ENCODE measurements around the gene OCEL1.
"Not testable (repeated sequence)": the region's sequence is repeated elsewhere in the genome, so short reads cannot be mapped to it uniquely, and the experiment has no call there.

The OCEL1 gene

GRCh38 chr19:17260842-17261325 is 34.9 kb downstream of the OCEL1 start:
- DNase-seq (ENCODE audit: low read depth, low spot score), result peak; percentile 83

DNA sequence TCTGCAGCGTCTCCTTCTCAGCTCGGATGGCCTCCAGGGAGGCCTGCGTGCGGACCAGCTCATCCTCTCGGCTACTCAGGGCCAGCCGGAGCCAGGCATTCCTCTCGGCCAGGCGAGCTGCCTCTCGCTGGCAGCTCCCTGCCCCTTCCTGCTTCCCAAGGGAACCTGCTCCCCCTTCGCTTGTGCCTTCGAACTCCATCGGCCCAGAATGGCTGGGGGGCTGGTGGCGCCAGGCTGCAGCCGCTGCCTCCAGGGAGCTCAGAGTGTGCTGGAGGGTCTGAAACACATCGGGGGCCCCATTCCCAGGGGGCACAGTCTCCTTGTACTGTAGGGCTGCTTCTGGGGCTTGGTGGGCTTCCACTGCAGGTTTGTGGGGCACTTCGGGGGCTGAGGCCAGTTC is 36.5 kb downstream of the OCEL1 start:
- DNase-seq (ENCODE audit: low read depth, low spot score), result no peak

- no peak for DNase-seq (ENCODE audit: low read depth, low spot score)
Measured at GRCh38 chr19:17263712-17264640, 38.0 kb downstream of the OCEL1 start.

- DNase-seq (ENCODE audit: low read depth, low spot score), result no peak
Measured at GRCh38 chr19:17264641-17264979, 38.6 kb downstream of the OCEL1 start, which contains the start of gene USHBP1. USHBP1 (minus strand) TSS chr19:17264745; CDS start chr19:17264299, 446 bp downstream.

DNA sequence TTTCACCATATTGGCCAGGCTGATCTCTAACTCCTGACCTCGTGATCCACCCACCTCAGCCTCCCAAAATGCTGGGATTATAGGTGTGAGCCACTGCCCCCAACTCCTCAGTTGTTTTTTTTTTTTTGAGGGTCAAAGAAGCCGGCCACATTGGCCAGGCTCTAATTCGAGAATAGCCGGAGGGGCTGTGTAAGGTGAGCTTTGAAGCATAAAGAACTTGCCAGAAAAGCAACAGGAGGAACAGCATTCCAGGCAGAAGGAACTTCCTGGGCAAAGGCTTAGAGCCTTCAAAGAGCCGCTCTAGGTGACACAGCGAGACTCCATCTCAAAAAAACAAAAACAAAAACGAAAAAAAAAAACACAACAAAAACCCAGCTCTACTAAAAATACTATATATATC is 40.0 kb downstream of the OCEL1 start:
- DNase-seq (ENCODE audit: low read depth, low spot score), result no peak

DNA sequence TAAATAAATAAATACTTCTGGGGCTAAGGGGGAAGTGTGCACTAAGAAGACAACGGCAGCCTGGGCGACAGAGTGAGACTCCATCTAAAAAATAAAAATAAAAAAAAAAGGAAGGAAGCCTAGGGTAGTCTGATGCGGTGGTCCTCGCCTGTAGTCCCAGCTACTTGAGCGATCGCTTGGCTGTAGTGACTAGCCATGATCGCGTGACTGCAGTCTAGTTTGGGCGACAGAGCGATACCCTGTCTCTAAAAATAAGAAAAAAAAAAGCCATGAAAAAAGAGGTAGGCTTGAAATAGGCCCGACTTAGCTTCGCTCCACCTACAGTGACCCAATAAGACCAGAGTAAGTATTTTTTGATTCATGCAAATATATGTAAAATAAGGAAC is 40.6 kb downstream of the OCEL1 start:
- DNase-seq (ENCODE audit: low read depth, low spot score), result no peak

- peak; percentile 92 for DNase-seq (ENCODE audit: low read depth, low spot score)
Measured at GRCh38 chr19:17266975-17267788, 41.2 kb downstream of the OCEL1 start, which contains the start of gene BABAM1. BABAM1 (plus strand) TSS chr19:17267443; CDS start chr19:17268807, 1,364 bp downstream.

DNA sequence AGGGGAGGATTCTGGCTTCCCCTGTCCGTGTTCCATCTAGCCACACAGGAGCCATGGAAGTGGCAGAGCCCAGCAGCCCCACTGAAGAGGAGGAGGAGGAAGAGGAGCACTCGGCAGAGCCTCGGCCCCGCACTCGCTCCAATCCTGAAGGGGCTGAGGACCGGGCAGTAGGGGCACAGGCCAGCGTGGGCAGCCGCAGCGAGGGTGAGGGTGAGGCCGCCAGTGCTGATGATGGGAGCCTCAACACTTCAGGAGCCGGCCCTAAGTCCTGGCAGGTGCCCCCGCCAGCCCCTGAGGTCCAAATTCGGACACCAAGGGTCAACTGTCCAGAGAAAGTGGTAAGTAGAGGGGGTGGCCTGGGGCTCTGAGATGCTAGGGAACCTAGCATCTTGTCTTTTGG is 42.7 kb downstream of the OCEL1 start:
- no peak for DNase-seq (ENCODE audit: low read depth, low spot score)

DNA sequence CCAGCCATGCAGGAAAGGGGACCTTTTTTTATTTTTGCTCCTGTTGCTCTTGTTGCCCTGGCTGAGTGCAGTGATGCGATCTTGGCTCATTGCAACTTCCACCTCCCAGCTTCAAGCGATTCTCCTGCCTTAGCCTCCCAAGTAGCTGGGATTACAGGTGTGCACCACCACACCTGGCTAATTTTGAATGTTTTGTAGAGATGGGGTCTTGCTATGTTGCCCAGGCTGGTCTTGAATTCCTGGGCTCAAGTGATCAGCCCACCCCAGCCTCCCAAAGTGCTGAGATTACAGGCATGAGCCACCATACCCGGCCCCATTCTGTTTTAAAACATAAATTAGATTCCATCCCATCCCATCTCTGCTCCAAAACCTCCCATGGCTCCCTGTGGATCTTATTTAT is 48.9 kb downstream of the OCEL1 start:
- not testable (repeated sequence) for DNase-seq (ENCODE audit: low read depth, low spot score)

- DNase-seq (ENCODE audit: low read depth, low spot score), result no peak
Measured at GRCh38 chr19:17275441-17276175, 49.6 kb downstream of the OCEL1 start.

Measured in activated naive CD8-positive, alpha-beta T cell treated with anti-CD3 and anti-CD28 coated beads, Interleukin-2, amount 50 U/mL, for 16 hours (primary cell).